ENCODE measurements around the gene DOK7.
A peak's percentile ranks its signal among the peaks of the same experiment; 100 is the strongest.

The DOK7 gene

GRCh38 chr4:3423406-3423805 lies 39.7 kb upstream of the DOK7 start:
- TF ChIP-seq Cebpa-rat (IDR thresholded peaks at IDR 0.05): no peak
- Histone ChIP-seq H3K9me3 (replicated peaks in 1 of 11) (no peaks in the 10 kb centered on the region), H3K36me3 (peaks cover 53 to 84% (median 72%) of the 10 kb centered on the region in 11 experiments), H3K9ac (no peak overlapping the region), H4K20me1 (peaks cover 0 to 61% (median 24%) of the 10 kb centered on the region in 11 experiments; a peak in 15 of 22 replicates), H3K27ac (no peak overlapping the region), H3K27me3 (no peaks in the 10 kb centered on the region), H3K4me2 (no peak overlapping the region), H3K4me1 (peaks cover 0 to 32% (median 17%) of the 10 kb centered on the region in 10 experiments; a peak in 15 of 20 replicates), H3K4me3 (no peak overlapping the region)

GRCh38 chr4:3423952-3424351 lies 39.2 kb upstream of the DOK7 start:
- H3K4me1 ChIP-seq: peaks cover 0 to 34% (median 17%) of the 10 kb centered on the region in 10 experiments; a peak in 12 of 20 replicates
- H4K20me1 ChIP-seq: peaks cover 0 to 59% (median 25%) of the 10 kb centered on the region in 11 experiments; a peak in 14 of 22 replicates
- H3K27me3 ChIP-seq: no peaks in the 10 kb centered on the region
- no peak for TF ChIP-seq Cebpa-rat (IDR thresholded peaks at IDR 0.05)
- no peak overlapping the region for H3K4me2 ChIP-seq
- no peaks in the 10 kb centered on the region for H3K9me3 ChIP-seq (replicated peaks in 1 of 11)
- H3K9ac ChIP-seq: no peak overlapping the region
- peaks cover 49 to 84% (median 71%) of the 10 kb centered on the region in 11 experiments for H3K36me3 ChIP-seq
- no peak overlapping the region for H3K27ac ChIP-seq
- H3K4me3 ChIP-seq: no peak overlapping the region

- peaks cover 0 to 2% (median 0%) of the 10 kb centered on the region in 11 experiments; a peak in 1 of 22 replicates for H3K27me3 ChIP-seq
- H3K27ac ChIP-seq: no peak overlapping the region
- no peak overlapping the region for H3K4me2 ChIP-seq
- H3K9ac ChIP-seq: no peak overlapping the region
- no peaks in the 10 kb centered on the region for H3K9me3 ChIP-seq (replicated peaks in 1 of 11)
- no peak for TF ChIP-seq Cebpa-rat (IDR thresholded peaks at IDR 0.05)
- peaks cover 2 to 40% (median 22%) of the 10 kb centered on the region in 10 experiments for H3K4me1 ChIP-seq
- peaks cover 45 to 84% (median 70%) of the 10 kb centered on the region in 11 experiments for H3K36me3 ChIP-seq
- peaks cover 0 to 66% (median 26%) of the 10 kb centered on the region in 11 experiments; a peak in 14 of 22 replicates for H4K20me1 ChIP-seq
- no peak overlapping the region for H3K4me3 ChIP-seq
Measured at GRCh38 chr4:3424522-3425095, 38.5 kb upstream of the DOK7 start.

- TF ChIP-seq Cebpa-rat (IDR thresholded peaks at IDR 0.05): no peak
- H3K4me1 ChIP-seq: peaks cover 13 to 54% (median 35%) of the 10 kb centered on the region in 10 experiments
Measured at GRCh38 chr4:3426465-3427133, 36.5 kb upstream of the DOK7 start.

GRCh38 chr4:3427134-3427476 lies 36.0 kb upstream of the DOK7 start:
- no peak for TF ChIP-seq Cebpa-rat (IDR thresholded peaks at IDR 0.05)
- Histone ChIP-seq H3K4me2 (peak overlapping the region in 6 of 11 experiments; percentile 17 to 43 (median 30); a peak in 10 of 22 replicates), H4K20me1 (peaks cover 0 to 71% (median 24%) of the 10 kb centered on the region in 11 experiments; a peak in 15 of 22 replicates), H3K9ac (0 out of 22 replicates have a peak overlapping the region, but pooled peaks of 1 of the 11 experiments have one; percentile 5), H3K36me3 (peaks cover 31 to 82% (median 66%) of the 10 kb centered on the region in 11 experiments), H3K27me3 (peaks cover 0 to 6% (median 0%) of the 10 kb centered on the region in 11 experiments; a peak in 1 of 22 replicates), H3K27ac (no peak overlapping the region), H3K4me3 (no peak overlapping the region), H3K9me3 (replicated peaks in 1 of 11) (no peaks in the 10 kb centered on the region), H3K4me1 (peaks cover 13 to 57% (median 35%) of the 10 kb centered on the region in 10 experiments)

More at GRCh38 chr4:3426465-3427133, 36.5 kb upstream of the DOK7 start:
- Histone ChIP-seq H3K4me3 (no peak overlapping the region), H3K36me3 (peaks cover 36 to 82% (median 67%) of the 10 kb centered on the region in 11 experiments), H3K27me3 (peaks cover 0 to 6% (median 0%) of the 10 kb centered on the region in 11 experiments; a peak in 1 of 22 replicates), H4K20me1 (peaks cover 0 to 71% (median 24%) of the 10 kb centered on the region in 11 experiments; a peak in 15 of 22 replicates), H3K4me2 (peak overlapping the region in 5 of 11 experiments; percentile 21 to 43 (median 38); a peak in 9 of 22 replicates), H3K9ac (0 out of 22 replicates have a peak overlapping the region, but pooled peaks of 1 of the 11 experiments have one; percentile 5), H3K9me3 (replicated peaks in 1 of 11) (no peaks in the 10 kb centered on the region), H3K27ac (no peak overlapping the region)

- Histone ChIP-seq H3K36me3 (peaks cover 23 to 82% (median 66%) of the 10 kb centered on the region in 11 experiments), H3K9me3 (replicated peaks in 1 of 11) (no peaks in the 10 kb centered on the region), H3K4me1 (peaks cover 13 to 57% (median 35%) of the 10 kb centered on the region in 10 experiments), H3K27ac (no peak overlapping the region), H3K4me3 (no peak overlapping the region), H3K4me2 (peak overlapping the region in 5 of 11 experiments; percentile 21 to 43 (median 38); a peak in 8 of 22 replicates), H3K9ac (no peak overlapping the region), H4K20me1 (peaks cover 0 to 72% (median 28%) of the 10 kb centered on the region in 11 experiments; a peak in 15 of 22 replicates), H3K27me3 (peaks cover 0 to 6% (median 0%) of the 10 kb centered on the region in 11 experiments; a peak in 1 of 22 replicates)
- no peak for TF ChIP-seq Cebpa-rat (IDR thresholded peaks at IDR 0.05)
Measured at GRCh38 chr4:3427706-3428446, 35.2 kb upstream of the DOK7 start.

- no peak overlapping the region for H3K4me3 ChIP-seq
- TF ChIP-seq Cebpa-rat (IDR thresholded peaks at IDR 0.05): no peak
- peaks cover 5 to 78% (median 57%) of the 10 kb centered on the region in 11 experiments for H3K36me3 ChIP-seq
- H3K27me3 ChIP-seq: peaks cover 0 to 6% (median 0%) of the 10 kb centered on the region in 11 experiments; a peak in 1 of 22 replicates
- H4K20me1 ChIP-seq: peaks cover 0 to 75% (median 30%) of the 10 kb centered on the region in 11 experiments; a peak in 15 of 22 replicates
- H3K4me2 ChIP-seq: peak overlapping the region; percentile 33 to 79 (median 66); a peak in 21 of 22 replicates
- H3K4me1 ChIP-seq: peaks cover 13 to 73% (median 48%) of the 10 kb centered on the region in 10 experiments
- peak overlapping the region in 2 of 11 experiments; percentile 50 to 54; a peak in 4 of 22 replicates for H3K27ac ChIP-seq
- peak overlapping the region in 7 of 11 experiments; percentile 15 to 64 (median 31); a peak in 7 of 22 replicates for H3K9ac ChIP-seq
- no peaks in the 10 kb centered on the region for H3K9me3 ChIP-seq (replicated peaks in 1 of 11)
Measured at GRCh38 chr4:3429651-3430050, 33.5 kb upstream of the DOK7 start.

- peaks cover 0 to 79% (median 33%) of the 10 kb centered on the region in 11 experiments; a peak in 15 of 22 replicates for H4K20me1 ChIP-seq
- H3K4me2 ChIP-seq: peak overlapping the region; percentile 33 to 79 (median 66); a peak in 21 of 22 replicates
- peak overlapping the region in 7 of 11 experiments; percentile 15 to 64 (median 31); a peak in 5 of 22 replicates for H3K9ac ChIP-seq
- H3K9me3 ChIP-seq (replicated peaks in 1 of 11): no peaks in the 10 kb centered on the region
- no peak for TF ChIP-seq Cebpa-rat (IDR thresholded peaks at IDR 0.05)
- H3K36me3 ChIP-seq: peaks cover 3 to 72% (median 51%) of the 10 kb centered on the region in 11 experiments; a peak in 20 of 22 replicates
- H3K4me3 ChIP-seq: no peak overlapping the region
- H3K27me3 ChIP-seq: peaks cover 0 to 6% (median 0%) of the 10 kb centered on the region in 11 experiments; a peak in 1 of 22 replicates
- H3K27ac ChIP-seq: peak overlapping the region in 5 of 11 experiments; percentile 27 to 54 (median 31); a peak in 7 of 22 replicates
- peaks cover 13 to 81% (median 57%) of the 10 kb centered on the region in 10 experiments for H3K4me1 ChIP-seq
Measured at GRCh38 chr4:3430524-3430923, 32.6 kb upstream of the DOK7 start.
